HepG2 (cell line): Measurements from ENCODE around the gene TEAD1. TPM values are rescaled to one million over a fixed set of nuclear protein-coding genes. Genes with fewer than 3 reads are reported as not detected.
A peak's percentile ranks its signal among the peaks of the same experiment; 100 is the strongest.

ENCODE experiments used
- ATAC-seq: fragments of 200-7000 bp; cut with Tn5 transposase; 3 replicates; pipeline ENCODE4 v1.9.1; 2020; ENCODE audit warnings: mild to moderate bottlenecking, moderate library complexity
- BruUV-seq: library from RNA; stranded (reverse); fragments of 400-500 nt; replicated peaks from 2 replicates; lab custom pipeline; 2021; lab: Mats Ljungman, UMichigan
- CTCF ChIA-PET: fragments of 300-600 bp; formaldehyde crosslinking; extraction: SDS; loops from one replicate; lab custom pipeline; 2021; ENCODE audit warnings: low total read pairs, inconsistent platforms, low intra/inter-chr PET ratio; lab: Yijun Ruan, JAX
- POLR2A ChIA-PET: fragments of 350-600 bp; sonication (Branson Sonifier 250); formaldehyde crosslinking; loops from one replicate; lab custom pipeline; 2020; ENCODE audit warnings: antibody characterized with exemption, inconsistent platforms; lab: Yijun Ruan, JAX
- DNase-seq: peaks from one replicate; pipeline ENCODE4 v3.0.0-alpha.2; 2015; ENCODE audit warnings: low spot score
- FAIRE-seq: peaks from 3 replicates; lab custom pipeline; 2011; peaks lifted over from hg19 to GRCh38; lab: Jason Lieb, UNC
- H2AFZ ChIP-seq: one replicate; pipeline ENCODE4 v1.6.1; 2011; ENCODE audit warnings: low read length, inconsistent platforms
- H3K27ac ChIP-seq: fragments of 300-600 bp; 3 replicates; pipeline ENCODE4 v1.8.0; 2011; ENCODE audit warnings: mixed run types, mild to moderate bottlenecking, mixed read lengths, low read length, inconsistent platforms; ENCODE audit not compliant: insufficient read depth; ENCODE audit errors: extremely low read length
- H3K27me3 ChIP-seq, 2 experiments: fragments of 200-600 bp in 1 of 2; 2 replicates in 1 of 2; 3 replicates in 1 of 2; pipeline versions ENCODE4 v1.6.0 to v1.8.0; 2011; ENCODE audit warnings: low read length in 2 of 2, mild to moderate bottlenecking in 2 of 2, moderate library complexity in 2 of 2, inconsistent platforms in 1 of 2; ENCODE audit not compliant: insufficient read depth in 2 of 2, control insufficient read depth in 1 of 2
- H3K36me3 ChIP-seq, 2 experiments: fragments of 200-600 bp in 1 of 2; replicated peaks in 1 of 2; 2 replicates in 1 of 2; 3 replicates in 1 of 2; pipeline versions ENCODE4 v1.5.1 to v1.8.0; 2011; ENCODE audit warnings: low read length in 2 of 2, inconsistent platforms in 1 of 2; ENCODE audit not compliant: insufficient read depth in 2 of 2, control insufficient read depth in 1 of 2
- H3K4me1 ChIP-seq: 2 replicates; pipeline ENCODE4 v1.5.1; 2012; ENCODE audit warnings: low read length, inconsistent platforms; ENCODE audit not compliant: insufficient read depth
- H3K4me2 ChIP-seq: 2 replicates; pipeline ENCODE4 v1.6.0; 2011; ENCODE audit warnings: low read depth, low read length, inconsistent platforms
- H3K4me3 ChIP-seq, 3 experiments: fragments of 200-600 bp in 1 of 3; sonication (generic), shearing (Covaris generic) in 1 of 3; replicated peaks in 1 of 3; 2 replicates each; pipeline ENCODE4 v1.5.1; 2011 to 2016; ENCODE audit warnings: low read length in 3 of 3, inconsistent platforms in 2 of 3, low read depth in 2 of 3, mild to moderate bottlenecking in 2 of 3, control low read depth in 1 of 3, mixed read lengths in 1 of 3; ENCODE audit not compliant: insufficient read depth in 1 of 3
- H3K79me2 ChIP-seq: one replicate; pipeline ENCODE4 v1.6.1; 2011; ENCODE audit warnings: low read length, inconsistent platforms; ENCODE audit not compliant: insufficient read depth
- H3K9ac ChIP-seq: 2 replicates; pipeline ENCODE4 v1.6.0; 2011; ENCODE audit warnings: mild to moderate bottlenecking, low read depth, low read length, inconsistent platforms; ENCODE audit not compliant: insufficient read depth
- H3K9me3 ChIP-seq: 2 replicates; pipeline ENCODE4 v1.5.1; 2012; ENCODE audit warnings: mild to moderate bottlenecking, low read length
- H4K20me1 ChIP-seq: 2 replicates; pipeline ENCODE4 v1.6.0; 2011; ENCODE audit warnings: inconsistent platforms, mild to moderate bottlenecking, low read length, moderate library complexity; ENCODE audit not compliant: insufficient read depth
- AGO2 ChIP-seq: fragments of 200-400 bp; formaldehyde crosslinking; optimal IDR thresholded peaks from 2 replicates; pipeline ENCODE3; 2017; ENCODE audit warnings: mild to moderate bottlenecking, low read depth, low read length, moderate library complexity
- GATAD2A ChIP-seq: IDR thresholded peaks from 2 replicates; pipeline ENCODE4 v1.6.1; 2016
- KAT2B ChIP-seq: fragments of 150-350 bp; IDR thresholded peaks from 2 replicates; pipeline ENCODE4 v1.6.1; 2014; ENCODE audit warnings: low read depth, low read length, borderline replicate concordance
- MTA3 ChIP-seq: sonication (generic); formaldehyde crosslinking; IDR thresholded peaks from 2 replicates; pipeline ENCODE4 v1.4.0; 2020; ENCODE audit warnings: missing genetic modification reagents
- POGK ChIP-seq: sonication (generic); formaldehyde crosslinking; conservative IDR thresholded peaks from 2 replicates; pipeline ENCODE4 v1.8.0; 2022; ENCODE audit warnings: mild to moderate bottlenecking, moderate library complexity, missing genetic modification reagents
- SALL2 ChIP-seq: sonication (generic); formaldehyde crosslinking; IDR thresholded peaks from 2 replicates; pipeline ENCODE4 v1.8.1; 2023; ENCODE audit warnings: mild to moderate bottlenecking, missing genetic modification reagents, inconsistent platforms
- THAP8 ChIP-seq: sonication (generic); formaldehyde crosslinking; IDR thresholded peaks from 2 replicates; pipeline ENCODE4 v1.5.1; 2020; ENCODE audit warnings: missing genetic modification reagents, mild to moderate bottlenecking, borderline replicate concordance
- ZNF136 ChIP-seq: sonication (generic); formaldehyde crosslinking; IDR thresholded peaks from 2 replicates; pipeline ENCODE4 v1.8.1; 2022; ENCODE audit warnings: low read depth, mild to moderate bottlenecking, moderate library complexity, missing genetic modification reagents
- ZNF644 ChIP-seq: IDR thresholded peaks from 2 replicates; pipeline ENCODE4 v1.6.1; 2016; ENCODE audit warnings: low read depth
- ZNF770 ChIP-seq: sonication (generic); formaldehyde crosslinking; IDR thresholded peaks from 2 replicates; pipeline ENCODE4 v1.5.0; 2020; ENCODE audit warnings: mild to moderate bottlenecking, missing genetic modification reagents
- WGBS: methylation state at CpG from one replicate; pipeline ENCODE4 v1.1.6; 2017; ENCODE audit warnings: low lambda C conversion rate; 5-methylcytosine and 5-hydroxymethylcytosine counted together
- in situ Hi-C: cut with HindIII; loops from 2 replicates; pipeline ENCODE4 v1.10.0; 2017; ENCODE audit warnings: low pct_unique_long_range_greater_than_20kb; ENCODE audit not compliant: extremely low pct_ligation_motif_present
- intact Hi-C: fragments of 100-400 bp; cut with micrococcal nuclease; formaldehyde crosslinking; loops from one replicate; pipeline ENCODE4 v1.10.0; 2022; ENCODE audit not compliant: unreplicated experiment
- polyA plus RNA-seq, 8 experiments: library from polyadenylated mRNA; depleted of rRNA in 3 of 8; stranded (reverse) in 7 of 8; unstranded in 1 of 8; fragments of >200 nt; fragmentation: Illumina TruSeq in 4 of 8; extraction: Trizol in 4 of 8; gene quantifications; 2 replicates each; pipeline versions ENCODE4 v1.2.1 to v1.2.3, GENCODE V29; 2011 to 2016; ENCODE audit warnings: low read depth in 4 of 8, missing spikeins in 1 of 8, mixed read lengths in 1 of 8; ENCODE audit not compliant: insufficient read depth in 1 of 8
- total RNA-seq, 5 experiments: library from RNA; depleted of rRNA; stranded (reverse); fragments of >200 nt; fragmentation: Illumina TruSeq; extraction: Trizol; gene quantifications; 2 replicates each; pipeline ENCODE4 v1.2.3, GENCODE V29; 2016; ENCODE audit warnings: low read depth in 1 of 5
- TF ChIP-seq, protein P1 (sequence below): sonication (generic); formaldehyde crosslinking; conservative IDR thresholded peaks from 2 replicates; pipeline ENCODE4 v1.4.0; 2020; ENCODE audit warnings: mild to moderate bottlenecking, missing genetic modification reagents, moderate library complexity

TEAD1 gene
- total and polyA plus RNA-seq, 2 of the 13 experiments (the other 11 are each of a cell fraction or from before 2014, with no cell fraction given): 20.1 to 30.5 TPM

DNA sequence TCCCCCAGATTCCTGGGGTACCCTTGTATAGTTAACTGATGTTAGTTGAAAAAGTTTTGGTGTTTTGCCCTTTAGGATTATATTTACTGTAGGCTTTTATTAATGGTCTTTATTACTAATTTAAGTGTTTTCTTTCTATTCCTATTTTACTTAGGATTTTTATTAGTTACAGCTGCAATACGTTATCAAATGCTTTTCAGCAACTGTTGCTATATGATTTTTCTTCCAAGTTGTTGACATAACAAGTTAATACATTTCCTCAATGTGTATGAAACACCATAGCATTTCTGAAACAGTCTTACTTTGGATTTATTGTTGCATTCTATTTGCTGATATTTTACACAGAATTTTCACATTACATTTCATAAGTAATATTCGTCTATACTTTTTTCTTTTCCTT lies 253.7 kb downstream of the TEAD1 start:
- BruUV-seq: no TSS peak
- WGBS: 94% methylated on average over 2 of the region's 2 CpGs
- POLR2A ChIA-PET: no interaction called here
- Histone ChIP-seq H3K9me3 (no peaks in the 10 kb centered on the region), H3K27ac (no peak overlapping the region), H3K4me2 (no peak overlapping the region), H3K27me3 (no peaks in the 10 kb centered on the region; a peak in 1 of 5 replicates), H3K36me3 (peaks cover 12 to 28% of the 10 kb centered on the region in 2 experiments; a peak in 4 of 5 replicates), H3K4me1 (peaks cover 15% of the 10 kb centered on the region), H3K9ac (no peak overlapping the region), H4K20me1 (no peaks in the 10 kb centered on the region), H2AFZ (no peak overlapping the region), H3K79me2 (no peaks in the 10 kb centered on the region), H3K4me3 (no peak overlapping the region)
- FAIRE-seq: no peak
- no peak for ATAC-seq
- CTCF ChIA-PET: no interaction called here
- in situ Hi-C loops: no loop called here
- intact Hi-C loops: no loop called here
- TF ChIP-seq POGK (CRISPR knock-in tag) (no peak), GATAD2A (CRISPR knock-in tag) (no peak), ZNF136 (CRISPR knock-in tag) (no peak), AGO2 (no peak)
- no peak for DNase-seq

- Histone ChIP-seq H3K27me3 (no peaks in the 10 kb centered on the region; a peak in 1 of 5 replicates), H3K36me3 (peaks cover 9 to 20% of the 10 kb centered on the region in 2 experiments; a peak in 4 of 5 replicates), H3K4me3 (no peak overlapping the region), H3K9me3 (no peaks in the 10 kb centered on the region), H3K27ac (no peak overlapping the region), H3K9ac (no peak overlapping the region), H3K4me2 (no peak overlapping the region), H4K20me1 (no peaks in the 10 kb centered on the region), H3K79me2 (no peaks in the 10 kb centered on the region), H3K4me1 (peaks cover 15% of the 10 kb centered on the region), H2AFZ (no peak overlapping the region)
- ChIA-PET POLR2A (no interaction called here), CTCF (no interaction called here)
- in situ Hi-C loops (no loop called here), intact Hi-C loops (no loop called here)
- peak; percentile 70 for ATAC-seq
- peak; percentile 43 for DNase-seq
- FAIRE-seq: no peak
- BruUV-seq: no TSS peak
- TF ChIP-seq, protein P1, sequence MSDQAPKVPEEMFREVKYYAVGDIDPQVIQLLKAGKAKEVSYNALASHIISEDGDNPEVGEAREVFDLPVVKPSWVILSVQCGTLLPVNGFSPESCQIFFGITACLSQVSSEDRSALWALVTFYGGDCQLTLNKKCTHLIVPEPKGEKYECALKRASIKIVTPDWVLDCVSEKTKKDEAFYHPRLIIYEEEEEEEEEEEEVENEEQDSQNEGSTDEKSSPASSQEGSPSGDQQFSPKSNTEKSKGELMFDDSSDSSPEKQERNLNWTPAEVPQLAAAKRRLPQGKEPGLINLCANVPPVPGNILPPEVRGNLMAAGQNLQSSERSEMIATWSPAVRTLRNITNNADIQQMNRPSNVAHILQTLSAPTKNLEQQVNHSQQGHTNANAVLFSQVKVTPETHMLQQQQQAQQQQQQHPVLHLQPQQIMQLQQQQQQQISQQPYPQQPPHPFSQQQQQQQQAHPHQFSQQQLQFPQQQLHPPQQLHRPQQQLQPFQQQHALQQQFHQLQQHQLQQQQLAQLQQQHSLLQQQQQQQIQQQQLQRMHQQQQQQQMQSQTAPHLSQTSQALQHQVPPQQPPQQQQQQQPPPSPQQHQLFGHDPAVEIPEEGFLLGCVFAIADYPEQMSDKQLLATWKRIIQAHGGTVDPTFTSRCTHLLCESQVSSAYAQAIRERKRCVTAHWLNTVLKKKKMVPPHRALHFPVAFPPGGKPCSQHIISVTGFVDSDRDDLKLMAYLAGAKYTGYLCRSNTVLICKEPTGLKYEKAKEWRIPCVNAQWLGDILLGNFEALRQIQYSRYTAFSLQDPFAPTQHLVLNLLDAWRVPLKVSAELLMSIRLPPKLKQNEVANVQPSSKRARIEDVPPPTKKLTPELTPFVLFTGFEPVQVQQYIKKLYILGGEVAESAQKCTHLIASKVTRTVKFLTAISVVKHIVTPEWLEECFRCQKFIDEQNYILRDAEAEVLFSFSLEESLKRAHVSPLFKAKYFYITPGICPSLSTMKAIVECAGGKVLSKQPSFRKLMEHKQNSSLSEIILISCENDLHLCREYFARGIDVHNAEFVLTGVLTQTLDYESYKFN (CRISPR knock-in tag): peak; percentile 43; the same call in 1 of the 2 replicates
- 0 out of 2 replicates have a peak, but pooled peaks have one; percentile 51 for TF ChIP-seq ZNF644 (CRISPR knock-in tag)
- TF ChIP-seq MTA3 (CRISPR knock-in tag): no peak
- no peak for TF ChIP-seq THAP8 (CRISPR knock-in tag)
- TF ChIP-seq ZNF770 (CRISPR knock-in tag): peak; percentile 98
- no peak for TF ChIP-seq KAT2B
- no peak for TF ChIP-seq SALL2 (CRISPR knock-in tag)
Measured at GRCh38 chr11:12930850-12931249, 256.6 kb downstream of the TEAD1 start.
